ENCODE results near the gene STYX.

The STYX gene

GRCh38 chr14:52797653-52798052 is 67.7 kb downstream of the STYX start:
- H4K20me1 ChIP-seq, result no peaks in the 10 kb centered on the region

GRCh38 chr14:52798826-52799225 is 68.9 kb downstream of the STYX start:
- H3K27me3 ChIP-seq, result no peaks in the 10 kb centered on the region
- no peak overlapping the region for H3K9ac ChIP-seq
- no peak overlapping the region for H3K4me3 ChIP-seq
- peaks cover 16% of the 10 kb centered on the region for H3K9me3 ChIP-seq
- no peaks in the 10 kb centered on the region for H4K20me1 ChIP-seq
- H3K27ac ChIP-seq, result no peak overlapping the region
- no peak overlapping the region for H3K4me2 ChIP-seq
- TF ChIP-seq Cebpa-rat (IDR thresholded peaks at IDR 0.05), result no peak
- peaks cover 8% of the 10 kb centered on the region for H3K4me1 ChIP-seq
- no peaks in the 10 kb centered on the region for H3K36me3 ChIP-seq

More at GRCh38 chr14:52797653-52798052, 67.7 kb downstream of the STYX start:
- no peak overlapping the region for H3K27ac ChIP-seq
- no peaks in the 10 kb centered on the region for H3K27me3 ChIP-seq
- no peak overlapping the region for H3K9ac ChIP-seq
- peaks cover 16% of the 10 kb centered on the region for H3K9me3 ChIP-seq
- H3K4me2 ChIP-seq, result no peak overlapping the region
- TF ChIP-seq Cebpa-rat (IDR thresholded peaks at IDR 0.05), result no peak
- no peak overlapping the region for H3K4me3 ChIP-seq
- H3K4me1 ChIP-seq, result peaks cover 8% of the 10 kb centered on the region
- H3K36me3 ChIP-seq, result no peaks in the 10 kb centered on the region

- peaks cover 9% of the 10 kb centered on the region for H3K9me3 ChIP-seq
- peak overlapping the region; percentile 10; the same call in 1 of the 2 replicates for H3K4me2 ChIP-seq
- no peaks in the 10 kb centered on the region for H3K27me3 ChIP-seq
- H3K4me3 ChIP-seq, result no peak overlapping the region
- peaks cover 8% of the 10 kb centered on the region for H3K4me1 ChIP-seq
- no peak overlapping the region for H3K9ac ChIP-seq
- H3K36me3 ChIP-seq, result no peaks in the 10 kb centered on the region
- H4K20me1 ChIP-seq, result no peaks in the 10 kb centered on the region
- H3K27ac ChIP-seq, result no peak overlapping the region
- TF ChIP-seq Cebpa-rat (IDR thresholded peaks at IDR 0.05), result no peak
Observed at GRCh38 chr14:52801014-52801712, 71.2 kb downstream of the STYX start.

GRCh38 chr14:52802597-52802996 is 72.6 kb downstream of the STYX start:
- TF ChIP-seq Cebpa-rat (IDR thresholded peaks at IDR 0.05), result no peak
- Histone ChIP-seq H3K9me3 (0 out of 2 replicates have a peak, but pooled peaks cover 2% of the 10 kb centered on the region), H3K9ac (no peak overlapping the region), H3K27ac (no peak overlapping the region), H3K4me1 (peaks cover 8% of the 10 kb centered on the region), H3K4me2 (no peak overlapping the region), H3K36me3 (no peaks in the 10 kb centered on the region), H3K4me3 (no peak overlapping the region), H4K20me1 (no peaks in the 10 kb centered on the region), H3K27me3 (no peaks in the 10 kb centered on the region)

- Histone ChIP-seq H3K36me3 (no peaks in the 10 kb centered on the region), H3K27ac (no peak overlapping the region), H3K9me3 (no peaks in the 10 kb centered on the region), H3K4me3 (no peak overlapping the region), H3K9ac (no peak overlapping the region), H4K20me1 (no peaks in the 10 kb centered on the region), H3K4me2 (no peak overlapping the region), H3K4me1 (peaks cover 6% of the 10 kb centered on the region), H3K27me3 (no peaks in the 10 kb centered on the region)
- TF ChIP-seq Cebpa-rat (IDR thresholded peaks at IDR 0.05), result no peak
Observed at GRCh38 chr14:52806115-52806514, 76.1 kb downstream of the STYX start.

- H3K9ac ChIP-seq, result no peak overlapping the region
- H3K36me3 ChIP-seq, result no peaks in the 10 kb centered on the region
- H4K20me1 ChIP-seq, result no peaks in the 10 kb centered on the region
- no peaks in the 10 kb centered on the region for H3K4me1 ChIP-seq
- no peak overlapping the region for H3K4me2 ChIP-seq
- TF ChIP-seq Cebpa-rat (IDR thresholded peaks at IDR 0.05), result no peak
- H3K27ac ChIP-seq, result no peak overlapping the region
- no peaks in the 10 kb centered on the region for H3K27me3 ChIP-seq
- no peak overlapping the region for H3K4me3 ChIP-seq
- no peaks in the 10 kb centered on the region for H3K9me3 ChIP-seq
Observed at GRCh38 chr14:52808101-52808500, 78.1 kb downstream of the STYX start.

GRCh38 chr14:52821805-52822250 is 91.9 kb downstream of the STYX start:
- no peak overlapping the region for H3K4me3 ChIP-seq
- no peaks in the 10 kb centered on the region for H3K9me3 ChIP-seq
- no peak overlapping the region for H3K4me2 ChIP-seq
- H3K27ac ChIP-seq, result no peak overlapping the region
- TF ChIP-seq Cebpa-rat (IDR thresholded peaks at IDR 0.05), result no peak
- H3K9ac ChIP-seq, result no peak overlapping the region
- no peaks in the 10 kb centered on the region for H3K27me3 ChIP-seq
- no peaks in the 10 kb centered on the region for H3K36me3 ChIP-seq
- no peaks in the 10 kb centered on the region for H4K20me1 ChIP-seq
- peaks cover 5% of the 10 kb centered on the region; the same call in 1 of the 2 replicates for H3K4me1 ChIP-seq

GRCh38 chr14:52824462-52824861 is 94.5 kb downstream of the STYX start:
- Histone ChIP-seq H3K4me2 (no peak overlapping the region), H4K20me1 (no peaks in the 10 kb centered on the region), H3K9me3 (no peaks in the 10 kb centered on the region), H3K27ac (no peak overlapping the region), H3K9ac (no peak overlapping the region), H3K4me3 (no peak overlapping the region), H3K36me3 (no peaks in the 10 kb centered on the region), H3K27me3 (no peaks in the 10 kb centered on the region), H3K4me1 (peaks cover 5% of the 10 kb centered on the region; the same call in 1 of the 2 replicates)
- TF ChIP-seq Cebpa-rat (IDR thresholded peaks at IDR 0.05), result no peak

Data from BLaER1 (cell line).